SK-N-MC (cell line): ENCODE measurements around the gene NIPBL.
"Not testable (repeated sequence)": the region's sequence is repeated elsewhere in the genome, so short reads cannot be mapped to it uniquely, and the experiment has no call there.

Experiments used
- EZH2 ChIP-seq: fragments of 200-600 bp; sonication (generic); IDR thresholded peaks from one replicate; pipeline ENCODE4 v1.6.1; 2017; ENCODE audit warnings: antibody characterized with exemption
- POLR2AphosphoS5 ChIP-seq: IDR thresholded peaks from 2 replicates; pipeline ENCODE4 v1.6.1; 2012; ENCODE audit warnings: mild to moderate bottlenecking, low read depth, low read length, borderline replicate concordance

DNA sequence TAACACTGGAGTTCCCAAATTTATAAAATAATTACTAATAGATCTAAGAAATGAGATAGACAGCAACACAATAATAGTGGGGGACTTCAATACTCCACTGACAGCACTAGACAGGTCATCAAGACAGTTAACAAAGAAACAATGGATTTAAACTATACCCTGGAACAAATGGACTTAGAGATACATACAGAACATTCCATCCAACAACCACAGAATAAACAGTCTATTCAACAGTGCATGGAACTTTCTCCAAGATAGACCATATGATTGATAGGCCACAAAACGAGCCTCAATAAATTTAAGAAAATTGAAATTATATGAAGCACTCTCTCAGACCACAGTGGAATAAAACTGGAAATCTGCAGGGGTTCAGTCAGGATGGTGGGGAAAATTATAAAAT is 209.5 kb downstream of the NIPBL start:
- not testable (repeated sequence) for TF ChIP-seq EZH2, POLR2AphosphoS5
